ENCODE measurements around the gene PDE3B. TPM values are rescaled to one million over a fixed set of nuclear protein-coding genes. Genes with fewer than 3 reads are reported as not detected.

PDE3B gene
- total and polyA plus RNA-seq, 2 of the 8 experiments (the other 6 are each of a cell fraction or from before 2014, with no cell fraction given) = 2.7 to 10.9 TPM

- no peak for FAIRE-seq
- no peak overlapping the region for H3K9ac ChIP-seq (replicated peaks in 1 of 4; ENCODE audit: extremely low read depth in 1 of 4, low read depth in 3 of 4, low read length in 3 of 4)
- H4K91ac ChIP-seq (replicated peaks; ENCODE audit: insufficient read length, low read length) = no peak overlapping the region
- no peaks in the 10 kb centered on the region for H3K79me1 ChIP-seq (ENCODE audit: low read depth, low read length)
- no peak overlapping the region for H3K4ac ChIP-seq (replicated peaks; ENCODE audit: insufficient read length, low read depth, low read length)
- H2AFZ ChIP-seq (ENCODE audit: low read length) = no peak overlapping the region
- H3K9me3 ChIP-seq (ENCODE audit: insufficient read depth in 2 of 2, low read depth in 1 of 2, low read length in 1 of 2) = no peaks in the 10 kb centered on the region
- no peak overlapping the region for H2BK120ac ChIP-seq (replicated peaks; ENCODE audit: low read depth, low read length)
- H2BK12ac ChIP-seq (ENCODE audit: low read depth, low read length) = no peak overlapping the region
- H3K27me3 ChIP-seq (replicated peaks in 1 of 4; ENCODE audit: control insufficient read depth in 3 of 4, extremely low read depth in 1 of 4, insufficient read depth in 3 of 4, low read length in 3 of 4) = no peaks in the 10 kb centered on the region
- H3K4me2 ChIP-seq (ENCODE audit: insufficient read depth in 1 of 2, low read depth in 2 of 2, low read length in 2 of 2) = no peak overlapping the region
- H2AK5ac ChIP-seq (ENCODE audit: low read depth, low read length) = no peak overlapping the region
- no peaks in the 10 kb centered on the region for H3K23me2 ChIP-seq (ENCODE audit: low read depth, low read length)
- no peaks in the 10 kb centered on the region for H3K4me1 ChIP-seq (replicated peaks in 1 of 4; ENCODE audit: control insufficient read depth in 3 of 4, insufficient read depth in 4 of 4, low read length in 3 of 4)
- DNase-seq (ENCODE audit: low read depth in 1 of 2, low spot score in 2 of 2) = no peak
- H2BK15ac ChIP-seq (ENCODE audit: low read length) = no peak overlapping the region
- H3K36me3 ChIP-seq (ENCODE audit: control insufficient read depth in 2 of 4, insufficient read depth in 4 of 4, low read length in 3 of 4) = no peaks in the 10 kb centered on the region
- ChIA-PET POLR2A (ENCODE audit: partially characterized antibody) (no interaction called here), CTCF (ENCODE audit: partially characterized antibody) (interaction anchor here (2.0 kb wide), 1 partner anchor 18 kb away, joined by 5 read pairs; no protein-coding TSS in a partner anchor)
- no peaks in the 10 kb centered on the region for H4K20me1 ChIP-seq (replicated peaks in 1 of 2; ENCODE audit: control insufficient read depth in 1 of 2, insufficient read depth in 2 of 2, low read length in 2 of 2)
- 0 out of 4 replicates have a peak, but pooled peaks cover 0 to 2% of the 10 kb centered on the region in 2 experiments for H3K79me2 ChIP-seq (ENCODE audit: control insufficient read depth in 1 of 2, insufficient read depth in 2 of 2, low read length in 2 of 2)
- WGBS, 2 experiments (ENCODE audit: extremely low coverage in 1 of 2, insufficient coverage in 1 of 2, insufficient read length in 1 of 2, insufficient replicate concordance in 2 of 2, low coverage in 1 of 2, low lambda C conversion rate in 2 of 2, missing lambda C conversion rate in 1 of 2) = 83% methylated on average over 2 of the region's 2 CpGs; no CpG with 5 or more reads in 1 of the 2 experiments
- no peak overlapping the region for H4K5ac ChIP-seq (ENCODE audit: insufficient read length, low read depth, low read length)
- H2BK20ac ChIP-seq (ENCODE audit: low read length) = no peak overlapping the region
- no peak overlapping the region for H3K14ac ChIP-seq (ENCODE audit: insufficient read length)
- TF ChIP-seq SP2 (IDR thresholded peaks at IDR 0.05; ENCODE audit: low read length) (no peak), TAF7 (optimal IDR thresholded peaks at IDR 0.05; ENCODE audit: borderline replicate concordance, low read depth, low read length) (no peak), USF2 (IDR thresholded peaks at IDR 0.05; ENCODE audit: low read length) (no peak), JUND (IDR thresholded peaks at IDR 0.05; ENCODE audit: low read length) (no peak), CBX5 (IDR thresholded peaks at IDR 0.05; ENCODE audit: low read depth, low read length) (no peak), SAP30 (IDR thresholded peaks at IDR 0.05; ENCODE audit: insufficient read depth, insufficient replicate concordance, low read length) (no peak), ATF2 (IDR thresholded peaks at IDR 0.05; ENCODE audit: low read length) (no peak)
- H3K27ac ChIP-seq (ENCODE audit: low read depth, low read length) = no peak overlapping the region
- no peak overlapping the region for H3K23ac ChIP-seq (ENCODE audit: insufficient read length)
- no peak overlapping the region for H3K18ac ChIP-seq (ENCODE audit: extremely low read depth, low read length)
- H3K4me3 ChIP-seq (ENCODE audit: extremely low read depth in 1 of 4, insufficient read depth in 2 of 4, low read depth in 3 of 4, low read length in 4 of 4) = no peak overlapping the region
- H4K8ac ChIP-seq (ENCODE audit: extremely low read depth, insufficient read depth, low read length) = no peak overlapping the region
- H2BK5ac ChIP-seq (ENCODE audit: low read depth, low read length) = no peak overlapping the region
- H3K56ac ChIP-seq (replicated peaks; ENCODE audit: insufficient read length, low read depth, low read length) = no peak overlapping the region
Observed at GRCh38 chr11:14672635-14673034, 29.0 kb downstream of the PDE3B start.

All from H1 (cell line).